NCI-H2107 treated with DMSO at 0.1 percent for 48 hours (cell line): ENCODE data around the gene SYNDIG1L.

Experiments used
- DNase-seq: peaks from one replicate; lab custom pipeline; 2025; ENCODE audit not compliant: unreplicated experiment; lab: John Stamatoyannopoulos, UW

The SYNDIG1L gene

GRCh38 chr14:74429991-74430390 is 4.0 kb upstream of the SYNDIG1L start:
- DNase-seq, result no peak

GRCh38 chr14:74429221-74429691 is 3.2 kb upstream of the SYNDIG1L start:
- DNase-seq, result peak; percentile 36

DNA sequence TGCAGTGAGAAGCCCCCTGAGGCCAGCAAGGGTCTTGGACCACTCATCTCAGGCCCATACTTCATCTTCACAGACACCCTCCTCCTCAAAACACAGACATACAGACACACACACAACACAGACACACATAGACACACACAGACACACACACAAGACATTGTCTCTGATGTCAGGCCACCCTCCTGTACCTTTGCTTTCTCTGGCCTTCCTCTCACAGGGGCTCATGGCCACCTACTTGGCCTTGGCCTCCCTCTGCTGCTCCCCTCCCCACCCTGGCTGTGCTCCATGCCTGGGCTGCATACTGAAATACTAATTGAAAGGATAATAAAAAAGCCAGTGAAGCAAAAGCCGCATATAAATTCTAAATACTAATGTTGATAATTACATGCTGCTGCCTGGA is 1.6 kb upstream of the SYNDIG1L start:
- no peak for DNase-seq

DNA sequence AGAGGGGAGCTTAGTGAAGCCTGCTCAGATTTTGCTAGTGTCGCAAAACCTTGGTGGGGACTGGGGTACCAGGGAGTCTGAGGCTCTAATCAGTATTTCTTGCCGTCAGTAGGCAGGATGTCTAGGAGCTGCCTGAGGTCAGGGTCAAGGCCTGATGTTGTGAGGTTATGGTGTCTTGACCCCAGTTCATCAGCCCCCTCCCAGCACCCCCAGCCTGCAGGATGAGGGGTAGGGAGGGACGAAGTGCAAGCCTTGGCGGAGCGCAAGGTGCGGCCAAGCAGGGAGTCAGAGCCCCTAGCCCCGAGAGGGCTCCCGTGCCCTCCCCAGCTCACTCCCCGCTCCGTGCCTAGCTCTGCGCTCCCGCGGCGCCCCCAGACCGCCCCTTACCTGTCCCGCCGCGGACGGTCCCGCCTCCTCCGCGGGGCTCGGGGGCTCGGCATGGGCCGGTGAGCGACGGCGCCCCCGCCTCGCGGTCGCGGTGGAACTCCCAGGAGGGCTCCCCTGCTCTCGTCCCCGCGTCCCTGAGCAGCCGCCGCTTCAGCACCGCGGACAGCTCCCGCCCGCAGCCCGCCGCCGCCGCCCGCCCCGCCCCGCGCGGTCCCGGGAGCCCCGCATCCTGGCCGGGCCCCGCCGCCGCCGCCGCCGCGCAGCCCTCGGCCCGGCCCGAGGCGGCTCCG is 347 bp downstream of the SYNDIG1L start:
- DNase-seq, result no peak

DNA sequence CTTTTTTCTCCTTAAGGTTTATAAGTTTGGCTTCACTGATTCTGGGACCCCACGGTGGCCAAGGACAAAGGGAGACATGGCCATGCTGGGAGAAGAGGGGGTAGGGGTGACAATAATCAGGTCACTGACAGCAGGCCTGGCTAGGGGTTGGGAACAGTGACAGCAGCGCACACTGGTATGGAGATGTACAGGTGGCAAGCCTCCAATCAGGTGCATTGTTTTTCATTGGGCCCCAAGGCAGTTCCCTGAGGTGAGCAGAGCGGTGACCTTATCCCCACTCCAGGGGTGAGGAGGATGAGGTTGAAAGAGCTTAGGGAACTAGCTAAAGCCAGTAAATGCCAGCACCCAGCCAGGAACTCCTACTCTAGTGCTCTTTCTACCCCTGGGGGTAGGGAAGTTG is 1.4 kb downstream of the SYNDIG1L start:
- no peak for DNase-seq

DNA sequence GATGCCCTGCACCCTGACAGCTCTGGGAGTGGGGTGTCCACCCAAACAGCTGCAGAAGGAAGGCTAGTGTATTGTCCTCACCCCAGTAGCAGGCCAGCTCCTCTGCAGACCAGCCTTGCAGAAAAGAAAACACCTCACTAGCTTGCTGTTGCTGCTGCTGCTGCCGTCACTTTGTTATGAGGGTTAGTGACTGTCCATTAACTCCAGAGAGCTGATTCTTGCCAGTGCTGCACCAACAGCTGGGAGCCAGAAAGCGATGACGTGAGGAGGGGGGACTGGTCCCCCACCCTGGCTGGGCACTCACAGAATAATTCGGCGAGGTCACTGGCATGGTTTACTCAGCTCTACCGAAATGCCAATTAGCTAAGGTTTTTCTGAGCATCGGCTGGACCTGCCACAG is 2.8 kb downstream of the SYNDIG1L start:
- DNase-seq, result no peak

GRCh38 chr14:74421981-74422380 is 4.0 kb downstream of the SYNDIG1L start:
- no peak for DNase-seq

DNA sequence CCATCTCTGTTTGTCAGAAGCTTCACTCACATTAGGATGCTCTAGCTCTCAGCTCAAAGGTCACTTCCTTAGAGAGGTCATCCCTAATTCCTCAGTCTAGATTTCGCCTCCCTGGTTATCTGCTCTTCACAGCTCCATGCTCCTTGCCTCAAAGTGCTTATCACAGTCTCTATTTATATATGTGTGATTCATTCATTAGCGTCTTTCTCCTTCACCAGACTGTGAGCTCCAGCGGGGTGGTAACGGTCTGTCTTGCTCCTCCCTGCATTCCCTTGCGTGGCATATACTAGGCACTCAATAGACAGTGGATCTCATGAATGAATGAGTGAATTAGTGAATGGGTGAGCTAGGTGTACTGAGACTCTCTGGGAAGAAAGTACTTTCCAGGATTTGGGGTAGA is 6.9 kb downstream of the SYNDIG1L start:
- DNase-seq, result no peak

DNA sequence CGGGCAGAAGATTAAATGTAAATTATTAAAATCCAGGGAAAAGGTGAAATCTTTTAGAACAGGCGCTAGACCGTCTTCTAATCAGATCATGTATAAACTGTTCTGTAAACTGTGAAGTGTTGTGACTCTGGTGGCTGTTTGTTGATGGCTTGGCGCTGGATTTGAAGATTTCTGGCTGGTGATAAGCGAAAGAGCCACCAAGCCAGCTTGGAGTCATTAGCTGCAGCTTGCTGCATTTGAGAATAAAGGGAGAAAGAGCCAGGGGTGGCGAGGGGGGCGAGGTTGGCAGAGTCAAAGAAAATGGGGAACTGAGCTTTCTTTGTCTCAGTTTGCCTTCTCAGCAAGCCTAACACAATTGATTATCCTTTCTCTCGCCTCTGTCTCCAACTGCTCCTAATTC is 8.0 kb downstream of the SYNDIG1L start:
- no peak for DNase-seq

DNA sequence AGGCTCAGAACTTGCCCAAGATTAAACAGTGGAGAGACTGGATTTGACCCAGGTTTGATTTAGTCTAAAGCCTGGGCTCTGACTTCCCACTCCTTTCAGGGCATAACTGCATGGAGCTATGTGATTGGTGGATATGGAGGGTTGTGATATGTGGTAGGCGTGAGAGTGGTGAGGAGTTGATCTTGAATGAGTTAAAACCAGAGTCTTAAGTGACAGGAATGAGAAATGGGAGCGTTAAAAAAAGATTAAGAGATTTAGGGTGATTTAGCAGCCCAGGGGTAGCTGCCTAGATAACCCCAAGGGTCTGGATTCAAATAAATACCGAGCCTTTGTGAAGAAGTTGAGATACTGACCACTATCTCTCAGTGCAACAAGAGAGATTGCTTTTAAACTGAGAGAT is 8.4 kb downstream of the SYNDIG1L start:
- DNase-seq, result no peak

DNA sequence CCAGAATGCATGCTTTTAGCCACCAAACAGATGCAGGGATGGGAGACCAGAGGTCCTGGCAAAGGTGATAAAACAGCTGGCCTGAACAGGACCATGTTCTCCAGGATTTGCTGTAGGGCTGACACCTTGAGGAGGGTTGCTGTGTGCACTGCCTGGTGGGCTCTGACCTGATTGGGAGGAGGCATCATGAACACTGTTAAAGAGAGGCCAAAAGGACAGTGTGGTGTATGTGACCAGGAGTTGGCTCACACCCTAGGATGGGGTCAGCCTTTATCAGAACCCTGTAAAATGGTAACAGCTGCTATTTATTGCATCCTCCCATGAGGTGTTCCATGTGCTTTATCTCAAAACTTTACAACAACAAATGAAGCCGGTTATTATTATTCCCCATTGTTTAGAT is 8.8 kb downstream of the SYNDIG1L start:
- DNase-seq, result no peak

- DNase-seq, result no peak
Measured at GRCh38 chr14:74415115-74415437, 10.9 kb downstream of the SYNDIG1L start.

GRCh38 chr14:74414403-74415114 is 11.5 kb downstream of the SYNDIG1L start:
- DNase-seq, result peak; percentile 16

GRCh38 chr14:74413627-74414026 is 12.4 kb downstream of the SYNDIG1L start:
- DNase-seq, result no peak

DNA sequence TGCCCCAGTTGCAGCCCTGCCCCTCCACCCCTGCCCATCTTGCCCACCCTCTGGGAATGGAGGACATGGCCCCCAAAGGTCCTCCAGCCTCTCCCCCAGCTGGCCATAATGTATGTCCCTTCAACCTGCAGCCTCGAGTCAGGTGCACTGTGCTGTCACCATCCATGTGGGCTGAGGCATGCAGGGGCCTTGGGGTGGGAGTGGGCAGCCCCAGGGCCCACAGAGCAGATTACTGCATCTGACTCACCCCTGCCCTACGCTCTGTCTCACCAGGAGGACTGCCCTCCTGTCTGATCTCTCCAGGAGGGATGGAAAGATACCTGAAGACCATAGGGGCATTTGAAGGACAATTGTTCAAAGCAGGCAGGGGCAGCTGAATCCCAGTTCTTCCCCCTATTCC is 13.3 kb downstream of the SYNDIG1L start:
- no peak for DNase-seq

DNA sequence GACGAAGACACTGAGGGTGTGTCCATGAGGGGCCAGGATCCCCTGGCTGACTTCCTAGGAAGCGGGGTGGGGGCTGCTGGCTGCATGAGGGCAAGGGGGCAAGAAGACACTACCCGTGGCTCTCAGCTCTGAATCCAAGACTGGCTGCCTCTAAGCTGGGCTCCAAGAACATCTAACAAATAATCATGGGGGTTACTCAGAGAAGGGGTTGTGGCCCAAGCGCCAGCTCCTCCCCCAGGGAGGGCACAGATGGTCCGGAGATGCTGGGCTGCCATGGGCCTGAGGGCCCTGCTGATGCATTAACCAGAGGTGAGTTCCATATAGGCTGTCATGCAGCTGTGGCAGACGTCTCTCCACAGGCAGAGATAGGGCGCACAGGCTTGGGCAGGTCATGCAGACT is 14.3 kb downstream of the SYNDIG1L start:
- DNase-seq, result no peak

DNA sequence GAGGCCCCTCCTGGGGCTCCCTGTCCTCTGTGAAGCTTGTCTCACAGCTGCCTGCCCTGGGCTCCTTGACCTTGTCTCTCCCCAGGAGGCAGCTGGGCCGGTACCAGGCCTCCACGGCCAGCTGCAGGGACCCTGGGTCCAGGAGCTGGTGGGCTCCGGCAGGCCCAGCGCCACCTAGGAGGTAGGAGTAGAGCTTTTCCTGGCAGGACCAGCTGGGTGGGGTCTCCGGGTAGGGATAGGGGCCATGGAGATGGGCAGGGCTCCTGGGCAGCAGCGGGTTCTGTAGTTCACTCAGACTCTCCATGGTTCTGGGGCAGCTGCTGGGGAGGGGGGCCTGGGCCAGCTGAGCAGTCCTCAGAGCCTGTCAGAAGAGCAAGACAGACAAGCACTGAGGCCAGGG is 16.6 kb downstream of the SYNDIG1L start:
- DNase-seq, result no peak

- no peak for DNase-seq
Measured at GRCh38 chr14:74408870-74409269, 17.1 kb downstream of the SYNDIG1L start.

DNA sequence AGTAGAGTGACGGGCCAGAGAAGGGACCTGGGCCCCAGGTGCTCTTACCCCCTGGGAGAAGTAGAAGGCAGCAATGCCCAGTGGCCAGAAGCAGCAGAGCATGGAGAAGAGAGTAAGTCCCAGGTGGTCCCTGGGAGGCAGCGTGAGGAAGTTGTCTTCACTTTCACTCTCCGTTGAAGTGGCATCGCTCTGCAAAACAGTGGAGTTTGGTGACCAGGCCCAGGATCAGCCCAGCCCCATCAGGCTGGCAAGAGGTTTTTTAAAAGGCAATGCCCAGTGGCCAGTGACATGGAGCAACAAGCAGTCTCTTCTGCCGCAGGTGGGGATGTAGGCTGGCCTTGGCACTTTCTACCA is 18.2 kb downstream of the SYNDIG1L start:
- DNase-seq, result no peak

GRCh38 chr14:74407021-74407800 is 18.8 kb downstream of the SYNDIG1L start:
- DNase-seq, result no peak

DNA sequence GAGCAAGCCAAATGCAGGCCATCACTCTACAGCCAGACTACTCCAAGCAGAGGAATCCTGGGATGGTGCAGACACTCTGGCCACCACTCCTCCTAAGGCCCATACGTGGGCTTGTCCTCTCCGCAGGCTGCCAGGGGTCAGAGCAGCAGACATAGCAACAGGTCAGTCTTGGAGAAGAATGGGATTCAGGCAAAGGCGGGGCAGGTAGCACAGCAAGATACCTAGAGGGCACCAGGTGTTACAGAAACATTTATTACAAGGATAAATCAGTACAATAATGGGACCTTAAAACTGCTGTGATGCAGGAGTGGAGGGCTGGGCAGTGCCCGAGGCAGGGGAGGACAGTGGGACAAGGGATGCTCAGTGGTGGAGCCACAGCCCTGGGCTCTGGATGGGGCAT is 20.3 kb downstream of the SYNDIG1L start:
- no peak for DNase-seq

DNA sequence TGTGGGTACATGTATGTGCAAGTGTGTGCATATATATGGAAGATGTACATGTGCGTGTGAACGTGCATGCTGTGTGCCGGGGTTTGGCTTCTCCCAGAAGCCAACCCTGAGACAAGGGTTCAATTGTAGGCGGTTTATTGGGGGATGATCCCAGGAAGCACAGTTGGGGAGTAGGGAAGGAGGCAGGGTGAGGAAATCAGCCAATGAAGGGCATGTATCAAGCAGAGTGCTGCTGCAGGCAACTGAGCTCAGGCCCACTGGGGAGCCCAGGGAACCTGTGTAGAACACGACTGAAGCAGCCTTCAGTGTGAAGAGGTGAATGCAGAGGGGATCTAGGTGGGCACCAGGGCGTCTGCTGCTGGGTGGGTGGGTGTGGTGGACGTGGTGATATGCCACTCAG is 21.6 kb downstream of the SYNDIG1L start:
- DNase-seq, result no peak
